ENCODE measurements around the gene PGAP3.
"Not testable (repeated sequence)": the region's sequence is repeated elsewhere in the genome, so short reads cannot be mapped to it uniquely, and the experiment has no call there.

PGAP3 gene, protein sequence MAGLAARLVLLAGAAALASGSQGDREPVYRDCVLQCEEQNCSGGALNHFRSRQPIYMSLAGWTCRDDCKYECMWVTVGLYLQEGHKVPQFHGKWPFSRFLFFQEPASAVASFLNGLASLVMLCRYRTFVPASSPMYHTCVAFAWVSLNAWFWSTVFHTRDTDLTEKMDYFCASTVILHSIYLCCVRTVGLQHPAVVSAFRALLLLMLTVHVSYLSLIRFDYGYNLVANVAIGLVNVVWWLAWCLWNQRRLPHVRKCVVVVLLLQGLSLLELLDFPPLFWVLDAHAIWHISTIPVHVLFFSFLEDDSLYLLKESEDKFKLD

DNA sequence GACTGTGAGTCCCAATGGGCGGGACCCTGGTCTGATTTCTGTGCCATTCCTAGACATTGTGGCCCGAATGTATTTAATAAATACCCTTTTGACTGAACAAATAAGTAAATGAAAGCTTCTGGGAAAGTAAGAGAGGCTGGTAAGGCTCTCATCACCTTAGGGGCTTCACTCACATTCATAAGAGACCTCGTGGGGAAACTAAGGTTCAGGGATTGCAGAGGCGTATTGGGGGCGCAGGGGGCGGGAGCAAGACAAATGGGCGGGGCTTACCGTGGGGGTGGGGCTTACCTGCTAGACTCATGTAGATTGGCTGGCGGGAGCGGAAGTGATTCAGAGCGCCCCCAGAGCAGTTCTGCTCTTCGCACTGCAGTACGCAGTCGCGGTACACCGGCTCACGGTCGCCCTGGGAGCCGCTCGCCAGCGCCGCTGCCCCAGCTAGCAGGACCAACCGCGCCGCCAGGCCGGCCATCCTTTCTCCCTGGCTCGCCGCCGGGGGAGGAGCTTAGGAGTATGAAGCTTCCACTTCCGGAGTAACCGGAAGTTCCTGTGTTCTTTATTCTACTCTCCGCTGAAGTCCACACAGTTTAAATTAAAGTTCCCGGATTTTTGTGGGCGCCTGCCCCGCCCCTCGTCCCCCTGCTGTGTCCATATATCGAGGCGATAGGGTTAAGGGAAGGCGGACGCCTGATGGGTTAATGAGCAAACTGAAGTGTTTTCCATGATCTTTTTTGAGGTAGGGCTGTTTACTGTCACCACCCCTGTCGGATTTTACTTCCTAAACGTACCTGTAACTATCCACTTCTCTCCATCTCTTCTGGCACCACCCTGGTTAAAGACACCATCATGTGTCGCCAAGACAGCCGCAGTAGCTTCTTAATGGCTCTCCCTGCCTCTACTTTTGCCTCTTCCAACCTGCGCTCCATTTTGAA is at the start of gene PGAP3:
Gene PGAP3 (minus strand): TSS at position 512 of the 929 bp plus-strand sequence. CDS start 43 bp downstream, at position 469.
- DNase-seq: peak; percentile 89

DNA sequence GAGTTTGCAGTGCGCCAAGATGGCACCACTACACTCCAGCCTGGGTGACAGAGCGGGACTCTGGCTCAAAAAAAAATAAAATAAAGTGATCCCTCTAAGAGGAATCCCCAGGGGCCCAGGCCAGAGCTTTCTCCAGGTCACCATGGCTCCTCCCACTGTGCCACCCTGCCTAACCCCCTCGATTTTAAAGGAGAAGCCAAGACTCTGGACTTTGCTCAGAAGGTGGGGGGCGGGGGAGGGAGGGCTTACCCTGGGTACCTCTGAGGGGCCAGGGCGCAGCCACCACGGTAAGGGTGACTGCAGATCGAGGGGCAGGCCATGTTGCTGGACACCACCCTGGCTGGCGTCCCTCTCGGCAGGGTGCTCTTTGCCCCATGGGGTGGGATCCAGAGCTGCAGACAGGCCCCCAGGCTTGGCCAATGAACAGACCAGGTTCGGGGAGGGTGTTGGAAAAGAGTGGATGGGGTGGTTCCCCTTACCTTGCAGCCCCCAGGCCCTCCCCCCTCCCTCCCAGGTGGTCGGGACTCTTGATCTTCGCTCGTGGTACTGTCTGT is 49.4 kb upstream of the PGAP3 start:
- DNase-seq: no peak

DNA sequence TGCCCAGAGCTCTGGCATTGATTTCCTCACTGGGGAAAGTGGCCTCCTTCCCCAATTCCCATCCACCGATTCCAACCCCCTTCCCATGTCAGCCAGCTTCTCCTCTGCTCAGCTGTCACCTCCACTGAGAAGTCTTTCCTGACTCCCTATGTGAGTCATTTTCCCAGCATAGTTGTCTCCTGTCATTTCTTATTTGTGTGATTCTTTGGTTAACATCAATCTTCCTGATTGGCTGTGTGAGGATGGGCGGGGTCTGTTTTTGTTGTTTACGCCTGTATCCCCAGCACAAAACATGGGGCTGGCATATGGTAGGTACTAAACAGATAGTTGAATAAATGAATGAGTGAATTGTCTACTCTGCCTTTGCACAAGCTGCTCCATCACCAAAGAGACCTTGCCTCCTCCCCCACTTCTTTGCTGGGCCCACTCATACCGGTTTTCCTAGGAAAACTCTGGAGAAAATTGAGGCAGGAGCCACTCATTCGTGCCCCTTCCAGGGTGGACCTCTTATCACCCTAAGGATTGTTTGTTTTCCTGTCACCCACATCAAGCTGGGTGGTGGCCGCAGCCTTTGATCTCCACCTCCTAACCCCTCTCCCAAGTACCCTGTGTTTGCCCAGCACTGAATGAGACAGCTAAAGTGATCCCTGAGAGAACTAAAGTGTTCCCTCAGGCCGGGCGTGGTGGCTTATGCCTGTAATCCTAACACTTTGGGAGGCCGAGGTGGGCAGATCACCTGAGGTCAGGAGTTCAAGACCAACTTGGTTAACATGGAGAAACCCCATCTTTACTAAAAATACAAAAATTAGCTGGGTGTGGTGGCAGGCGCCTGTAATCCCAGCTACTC is 48.7 kb upstream of the PGAP3 start:
- no peak for DNase-seq

DNA sequence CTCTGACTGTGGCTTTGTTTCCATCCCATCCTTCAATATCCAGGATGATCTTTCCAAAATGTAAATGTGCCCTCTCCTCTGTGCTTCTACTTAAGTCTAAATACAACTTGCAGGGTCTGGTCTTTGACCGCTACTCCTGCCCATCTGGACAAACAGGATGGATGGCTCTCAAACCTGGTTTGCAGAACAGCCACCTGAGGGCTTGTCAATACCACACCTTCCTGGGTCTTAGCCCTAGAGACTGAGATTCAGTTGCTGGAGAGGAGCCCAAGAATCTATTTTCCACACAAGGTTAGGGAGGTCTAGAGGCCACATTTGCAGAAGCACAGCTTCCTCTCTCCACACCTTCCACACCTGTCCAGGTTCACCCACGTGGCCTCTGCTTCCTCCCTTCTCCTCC is 48.0 kb upstream of the PGAP3 start:
- no peak for DNase-seq

DNA sequence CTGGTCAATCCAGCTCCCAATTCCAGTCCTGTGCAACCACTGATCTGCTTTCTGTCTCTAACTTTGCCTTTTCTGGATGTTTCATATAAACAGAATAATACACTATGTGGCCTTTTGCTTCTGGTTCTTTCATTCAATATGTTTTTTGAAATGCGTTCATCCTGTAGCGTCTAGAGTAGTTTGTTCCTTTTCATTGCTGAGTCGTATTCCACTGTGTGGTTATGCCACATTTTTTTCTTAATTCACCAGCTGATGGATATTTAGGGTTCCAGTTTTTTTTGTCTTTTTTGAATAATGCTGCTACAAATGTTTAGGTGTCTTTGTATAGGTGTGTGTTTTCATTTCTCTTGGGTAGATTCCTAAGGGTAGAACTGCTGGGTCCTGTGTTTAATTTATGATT is 44.7 kb upstream of the PGAP3 start:
- no peak for DNase-seq

DNA sequence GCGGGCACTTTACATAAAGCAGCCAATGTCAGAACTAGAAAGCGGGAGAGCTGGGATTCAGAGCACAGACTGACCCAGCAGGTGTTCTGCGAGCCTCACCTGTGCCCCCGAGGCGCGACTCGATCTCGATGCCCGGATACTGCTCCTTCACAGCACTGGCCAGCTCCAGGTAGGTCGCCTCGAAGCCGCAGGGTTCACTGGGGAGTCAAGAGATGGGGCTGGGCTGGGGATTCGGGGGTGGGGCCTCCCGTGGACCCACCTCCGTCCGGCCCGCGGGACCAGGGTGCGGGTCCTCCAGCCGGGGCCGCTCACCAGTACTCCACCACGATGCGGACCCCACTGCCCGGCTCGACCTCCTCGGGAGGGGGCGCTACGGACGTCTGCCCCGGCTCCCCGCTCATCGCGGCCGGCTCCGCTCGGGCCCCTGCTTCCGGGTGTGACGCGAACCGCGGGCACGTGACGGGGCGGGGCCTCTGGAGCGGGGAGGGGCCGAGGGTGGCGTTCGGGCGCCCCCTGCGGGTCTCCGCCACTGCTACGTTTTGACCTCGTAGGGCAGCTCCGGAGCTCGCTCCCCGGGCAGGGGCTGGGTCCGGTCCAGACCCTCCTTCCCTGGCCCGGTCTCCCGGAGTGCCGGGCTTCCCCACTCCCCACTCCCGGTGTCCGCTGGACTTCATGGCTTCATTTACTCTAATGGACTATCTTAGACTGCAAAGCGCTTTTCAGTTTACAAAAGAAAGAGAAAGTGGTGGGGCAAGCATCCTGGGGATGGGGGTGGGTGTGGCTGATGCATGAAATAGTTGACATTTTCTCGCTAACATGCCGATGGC is 42.5 kb upstream of the PGAP3 start, which contains the start of gene MIEN1:
Gene MIEN1 (minus strand): TSS at position 438 of the 827 bp plus-strand sequence. CDS start 37 bp downstream, at position 401.
- DNase-seq: peak; percentile 71

DNA sequence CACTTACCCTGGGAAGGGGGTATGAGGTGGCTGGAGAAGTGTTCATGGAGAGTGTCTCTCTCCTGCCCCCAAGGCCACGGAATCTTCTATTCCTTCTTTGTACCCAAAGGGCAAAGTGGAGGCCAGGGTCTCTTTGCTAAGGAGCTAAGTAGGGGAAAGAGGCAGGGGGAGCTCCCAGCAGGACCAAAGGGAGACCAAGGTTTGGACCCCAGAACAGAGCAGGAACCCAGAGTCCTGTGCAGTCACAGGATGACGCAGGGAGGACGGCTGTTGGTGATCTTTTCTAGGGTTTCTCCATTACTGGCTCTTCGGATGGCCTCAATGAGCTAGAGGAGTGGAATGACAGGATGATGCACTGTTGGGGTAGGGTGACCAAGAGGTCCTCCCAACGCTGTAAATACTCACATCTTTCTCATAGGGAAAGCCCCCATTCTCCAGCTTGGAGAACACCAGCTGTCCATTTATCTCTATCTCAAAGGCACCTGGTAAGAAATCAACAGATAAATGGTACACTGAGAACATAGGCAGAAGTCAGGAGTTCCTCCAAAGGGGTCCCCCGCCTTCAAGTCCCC is 41.5 kb upstream of the PGAP3 start:
- no peak for DNase-seq

DNA sequence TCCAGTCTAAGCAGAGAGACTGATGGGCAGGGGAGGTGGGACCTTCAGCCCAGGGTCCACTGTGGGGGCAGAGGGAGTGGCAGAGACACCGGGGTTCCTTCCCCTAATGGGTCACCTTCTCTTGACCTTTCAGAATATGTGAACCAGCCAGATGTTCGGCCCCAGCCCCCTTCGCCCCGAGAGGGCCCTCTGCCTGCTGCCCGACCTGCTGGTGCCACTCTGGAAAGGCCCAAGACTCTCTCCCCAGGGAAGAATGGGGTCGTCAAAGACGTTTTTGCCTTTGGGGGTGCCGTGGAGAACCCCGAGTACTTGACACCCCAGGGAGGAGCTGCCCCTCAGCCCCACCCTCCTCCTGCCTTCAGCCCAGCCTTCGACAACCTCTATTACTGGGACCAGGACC is 39.7 kb upstream of the PGAP3 start:
- no peak for DNase-seq

DNA sequence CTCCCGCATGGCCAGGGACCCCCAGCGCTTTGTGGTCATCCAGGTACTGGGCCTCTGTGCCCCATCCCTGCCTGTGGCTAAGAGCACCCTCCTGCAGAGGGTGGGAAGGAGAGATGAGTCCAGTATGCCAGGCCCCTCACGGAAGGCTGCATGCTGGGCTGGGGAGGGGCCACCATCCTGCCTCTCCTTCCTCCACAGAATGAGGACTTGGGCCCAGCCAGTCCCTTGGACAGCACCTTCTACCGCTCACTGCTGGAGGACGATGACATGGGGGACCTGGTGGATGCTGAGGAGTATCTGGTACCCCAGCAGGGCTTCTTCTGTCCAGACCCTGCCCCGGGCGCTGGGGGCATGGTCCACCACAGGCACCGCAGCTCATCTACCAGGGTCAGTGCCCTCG is 38.8 kb upstream of the PGAP3 start:
- DNase-seq: no peak

DNA sequence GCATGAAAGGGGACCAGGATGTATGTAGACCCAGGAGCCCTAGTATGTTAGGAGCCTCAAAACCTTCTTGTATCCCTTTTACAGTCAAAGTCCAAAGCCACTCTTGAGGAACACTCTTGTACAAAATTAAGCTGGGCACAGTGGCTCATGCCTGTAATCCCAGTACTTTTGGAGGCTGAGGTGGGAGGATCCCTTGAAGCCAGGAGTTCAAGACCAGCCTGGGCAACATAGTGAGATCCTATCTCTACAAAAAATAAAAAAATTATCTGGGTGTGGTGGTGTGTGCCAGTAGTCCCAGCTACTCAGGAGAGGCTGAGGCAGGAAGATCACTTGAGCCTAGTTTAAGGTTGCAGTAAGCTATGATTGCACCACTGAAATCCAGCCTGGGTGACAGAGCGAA is 38.1 kb upstream of the PGAP3 start:
- not testable (repeated sequence) for DNase-seq

DNA sequence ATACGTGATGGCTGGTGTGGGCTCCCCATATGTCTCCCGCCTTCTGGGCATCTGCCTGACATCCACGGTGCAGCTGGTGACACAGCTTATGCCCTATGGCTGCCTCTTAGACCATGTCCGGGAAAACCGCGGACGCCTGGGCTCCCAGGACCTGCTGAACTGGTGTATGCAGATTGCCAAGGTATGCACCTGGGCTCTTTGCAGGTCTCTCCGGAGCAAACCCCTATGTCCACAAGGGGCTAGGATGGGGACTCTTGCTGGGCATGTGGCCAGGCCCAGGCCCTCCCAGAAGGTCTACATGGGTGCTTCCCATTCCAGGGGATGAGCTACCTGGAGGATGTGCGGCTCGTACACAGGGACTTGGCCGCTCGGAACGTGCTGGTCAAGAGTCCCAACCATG is 36.9 kb upstream of the PGAP3 start:
- DNase-seq: no peak

DNA sequence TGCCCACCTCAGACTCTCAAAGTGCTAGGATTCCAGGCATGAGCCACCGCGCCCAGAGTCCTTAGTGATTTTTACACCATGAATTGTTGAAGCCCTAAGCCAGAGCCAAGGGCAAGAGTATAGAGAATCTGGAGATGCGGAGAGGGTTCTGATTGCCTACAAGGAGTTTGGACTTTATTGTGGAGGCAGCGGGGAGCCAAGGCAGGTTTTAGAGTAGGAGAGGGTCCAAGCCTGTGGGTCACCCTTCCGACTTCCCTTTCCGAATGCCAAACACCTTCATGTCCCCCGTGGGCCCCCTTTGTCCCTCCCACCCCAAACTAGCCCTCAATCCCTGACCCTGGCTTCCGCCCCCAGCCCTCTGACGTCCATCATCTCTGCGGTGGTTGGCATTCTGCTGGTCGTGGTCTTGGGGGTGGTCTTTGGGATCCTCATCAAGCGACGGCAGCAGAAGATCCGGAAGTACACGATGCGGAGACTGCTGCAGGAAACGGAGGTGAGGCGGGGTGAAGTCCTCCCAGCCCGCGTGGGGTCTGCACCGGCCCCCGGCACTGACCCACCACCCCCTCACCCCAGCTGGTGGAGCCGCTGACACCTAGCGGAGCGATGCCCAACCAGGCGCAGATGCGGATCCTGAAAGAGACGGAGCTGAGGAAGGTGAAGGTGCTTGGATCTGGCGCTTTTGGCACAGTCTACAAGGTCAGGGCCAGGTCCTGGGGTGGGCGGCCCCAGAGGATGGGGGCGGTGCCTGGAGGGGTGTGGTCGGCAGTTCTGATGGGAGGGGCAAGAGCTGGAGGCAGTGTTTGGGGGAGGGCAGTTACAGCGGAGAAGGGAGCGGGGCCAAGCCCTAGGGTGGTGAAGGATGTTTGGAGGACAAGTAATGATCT is 35.4 kb upstream of the PGAP3 start:
- no peak for DNase-seq

DNA sequence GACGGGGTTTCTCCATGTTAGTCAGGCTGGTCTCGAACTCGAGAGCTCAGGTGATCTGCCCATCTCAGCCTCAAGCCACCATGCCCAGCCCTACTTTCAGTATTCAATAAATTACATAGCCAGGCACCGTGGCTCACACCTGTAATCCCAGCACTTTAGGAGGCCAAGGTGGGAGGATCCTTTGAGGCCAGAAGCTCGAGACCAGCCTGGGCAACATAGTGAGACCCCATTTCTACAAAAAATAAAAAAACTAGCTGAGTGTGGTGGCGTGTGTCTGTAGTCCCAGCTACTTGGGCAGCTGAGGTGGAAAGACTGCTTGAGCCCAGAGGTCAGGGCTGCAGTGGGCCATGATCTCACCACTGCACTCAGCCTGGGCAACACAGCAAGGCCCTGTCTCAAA is 34.2 kb upstream of the PGAP3 start:
- DNase-seq: no peak

DNA sequence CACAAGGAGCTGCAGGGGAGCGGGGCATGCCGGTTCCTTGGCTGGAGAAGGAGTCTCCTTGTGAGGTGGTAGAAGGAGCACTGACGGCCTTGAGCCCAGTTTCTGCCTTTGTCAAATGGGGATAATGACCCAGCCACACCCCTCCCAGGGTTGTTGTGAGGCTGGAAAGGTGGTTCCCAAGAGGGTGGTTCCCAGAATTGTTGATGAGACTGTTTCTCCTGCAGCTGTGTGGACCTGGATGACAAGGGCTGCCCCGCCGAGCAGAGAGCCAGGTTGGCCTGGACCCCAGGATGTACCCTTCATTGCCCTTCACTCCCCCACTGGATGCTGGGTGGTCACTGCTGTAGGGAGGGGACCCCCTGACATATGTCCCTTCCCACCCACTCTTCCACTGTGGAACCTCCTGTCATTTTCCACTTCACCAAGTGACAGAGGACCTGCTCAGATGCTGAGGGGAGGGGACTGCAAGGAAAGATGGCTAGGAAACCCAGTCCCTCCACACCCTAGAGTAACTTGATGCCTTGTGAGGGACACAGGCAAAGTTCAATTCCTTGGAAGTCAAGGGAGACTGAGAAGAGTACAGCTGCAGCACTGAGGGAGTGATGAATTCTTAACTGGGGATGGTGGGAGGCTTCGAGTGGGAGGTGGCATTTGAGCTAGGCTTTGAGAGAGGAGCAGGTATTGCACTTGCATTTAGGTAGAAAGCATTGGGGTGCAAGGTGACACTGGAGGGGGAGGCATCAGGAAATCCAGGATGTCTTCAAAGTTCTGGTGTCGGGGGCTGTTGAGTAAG is 31.9 kb upstream of the PGAP3 start:
- DNase-seq: no peak

DNA sequence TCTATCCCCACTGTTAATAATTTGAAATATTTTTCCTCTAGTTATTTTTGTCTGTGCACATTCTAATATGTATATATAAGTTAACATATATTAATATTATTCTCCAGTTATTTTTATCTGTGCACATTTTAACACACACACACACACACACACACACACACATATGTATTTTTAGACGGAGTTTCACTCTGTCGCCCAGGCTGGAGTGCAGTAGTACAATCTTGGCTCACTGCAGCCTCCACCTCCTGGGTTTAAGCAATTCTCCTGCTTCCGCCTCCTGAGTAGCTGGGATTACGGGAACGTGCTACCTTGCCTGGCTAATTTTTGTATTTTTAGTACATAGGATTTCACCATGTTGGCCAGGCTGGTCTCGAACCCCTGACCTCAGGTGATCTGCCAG is 29.8 kb upstream of the PGAP3 start:
- DNase-seq: no peak

DNA sequence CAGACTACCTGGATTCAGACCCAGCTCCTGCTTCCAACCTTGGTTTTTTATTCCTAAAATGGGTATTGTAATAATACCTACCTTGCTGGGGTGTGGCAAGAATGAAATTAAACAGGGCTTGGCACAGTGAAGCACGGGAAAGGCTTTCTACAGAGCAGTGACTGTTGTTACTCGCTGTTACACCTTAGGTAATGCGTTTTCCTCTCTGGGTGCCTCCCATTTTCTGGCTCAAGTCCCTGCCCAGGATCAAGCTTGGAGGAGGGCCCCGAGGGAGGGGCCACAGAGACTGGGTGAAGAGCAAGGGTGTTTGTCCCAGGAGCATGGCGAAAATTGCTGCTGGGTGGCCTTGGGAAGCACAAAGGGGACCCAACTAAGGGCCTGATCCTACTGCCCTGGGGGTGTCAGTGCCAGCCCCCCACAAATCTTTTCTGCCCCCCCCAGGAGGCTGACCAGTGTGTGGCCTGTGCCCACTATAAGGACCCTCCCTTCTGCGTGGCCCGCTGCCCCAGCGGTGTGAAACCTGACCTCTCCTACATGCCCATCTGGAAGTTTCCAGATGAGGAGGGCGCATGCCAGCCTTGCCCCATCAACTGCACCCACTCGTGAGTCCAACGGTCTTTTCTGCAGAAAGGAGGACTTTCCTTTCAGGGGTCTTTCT is 29.2 kb upstream of the PGAP3 start:
- no peak for DNase-seq

DNA sequence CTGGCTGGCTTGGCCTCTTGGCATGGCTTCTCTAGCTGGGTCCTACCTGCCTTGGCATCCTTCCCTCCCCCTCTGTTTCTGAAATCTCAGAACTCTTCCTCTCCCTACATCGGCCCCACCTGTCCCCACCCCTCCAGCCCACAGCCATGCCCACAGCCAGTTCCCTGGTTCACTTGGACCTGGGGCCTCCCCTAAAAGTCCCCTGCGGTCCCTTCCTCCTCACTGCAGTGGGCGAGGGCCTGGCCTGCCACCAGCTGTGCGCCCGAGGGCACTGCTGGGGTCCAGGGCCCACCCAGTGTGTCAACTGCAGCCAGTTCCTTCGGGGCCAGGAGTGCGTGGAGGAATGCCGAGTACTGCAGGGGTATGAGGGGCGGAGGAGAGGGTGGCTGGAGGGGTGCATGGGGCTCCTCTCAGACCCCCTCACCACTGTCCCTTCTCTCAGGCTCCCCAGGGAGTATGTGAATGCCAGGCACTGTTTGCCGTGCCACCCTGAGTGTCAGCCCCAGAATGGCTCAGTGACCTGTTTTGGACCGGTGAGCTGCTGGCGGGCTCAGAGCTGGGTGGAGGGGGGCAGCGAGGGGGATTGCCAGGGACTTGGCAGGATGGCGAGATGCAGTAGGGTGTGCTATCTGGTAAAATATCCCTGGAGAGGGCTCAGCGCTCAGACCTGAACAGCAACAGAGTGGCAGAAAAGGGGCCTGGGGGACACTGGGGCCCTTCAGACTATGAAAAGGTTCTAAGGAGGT is 28.4 kb upstream of the PGAP3 start:
- DNase-seq: no peak

DNA sequence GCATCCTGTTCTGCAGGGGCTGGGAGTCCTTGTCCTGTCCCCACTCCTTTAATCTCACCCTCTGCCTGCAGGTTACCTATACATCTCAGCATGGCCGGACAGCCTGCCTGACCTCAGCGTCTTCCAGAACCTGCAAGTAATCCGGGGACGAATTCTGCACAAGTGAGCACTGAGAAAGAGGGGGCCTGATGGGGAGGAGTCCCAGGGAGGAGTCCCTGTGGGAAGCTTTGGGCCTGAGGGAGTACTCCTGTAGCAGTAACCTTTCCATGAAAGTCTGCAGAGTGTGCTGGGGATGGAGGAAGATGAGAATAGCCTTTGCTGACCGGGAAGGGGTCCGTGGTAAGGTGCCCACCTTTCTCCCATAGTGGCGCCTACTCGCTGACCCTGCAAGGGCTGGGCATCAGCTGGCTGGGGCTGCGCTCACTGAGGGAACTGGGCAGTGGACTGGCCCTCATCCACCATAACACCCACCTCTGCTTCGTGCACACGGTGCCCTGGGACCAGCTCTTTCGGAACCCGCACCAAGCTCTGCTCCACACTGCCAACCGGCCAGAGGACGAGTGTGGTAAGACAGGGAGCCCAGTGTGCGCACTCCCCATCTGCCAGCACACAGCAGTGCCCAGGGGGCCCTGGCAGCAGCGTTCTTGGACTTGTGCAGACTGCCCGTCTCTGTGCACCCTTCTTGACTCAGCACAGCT is 27.7 kb upstream of the PGAP3 start:
- DNase-seq: no peak

Data from GDM1 (cell line).